Measurements from ENCODE around the gene SH2D3A.
A peak's percentile ranks its signal among the peaks of the same experiment; 100 is the strongest.
"Not testable (repeated sequence)": the region's sequence is repeated elsewhere in the genome, so short reads cannot be mapped to it uniquely, and the experiment has no call there.

Gene SH2D3A

GRCh38 chr19:6754653-6755463, 12.4 kb downstream of the SH2D3A start:
- no peak for DNase-seq

GRCh38 chr19:6754136-6754535, 13.1 kb downstream of the SH2D3A start:
- DNase-seq, result no peak

- peak; percentile 57 for DNase-seq
Observed at GRCh38 chr19:6753178-6754031, 13.8 kb downstream of the SH2D3A start.

GRCh38 chr19:6752256-6753177, 14.7 kb downstream of the SH2D3A start:
- DNase-seq, result no peak

- DNase-seq, result no peak
Observed at GRCh38 chr19:6751189-6751588, 16.0 kb downstream of the SH2D3A start.

GRCh38 chr19:6750062-6750461, 17.2 kb downstream of the SH2D3A start:
- no peak for DNase-seq

GRCh38 chr19:6748543-6748942, 18.7 kb downstream of the SH2D3A start:
- not testable (repeated sequence) for DNase-seq

GRCh38 chr19:6745965-6746364, 21.3 kb downstream of the SH2D3A start:
- DNase-seq, result no peak

GRCh38 chr19:6744381-6745301, 22.6 kb downstream of the SH2D3A start:
- DNase-seq, result peak; percentile 79

GRCh38 chr19:6743714-6744380, 23.4 kb downstream of the SH2D3A start:
- no peak for DNase-seq

GRCh38 chr19:6743066-6743465, 24.2 kb downstream of the SH2D3A start:
- DNase-seq, result no peak

- DNase-seq, result no peak
Observed at GRCh38 chr19:6740589-6741343, 26.5 kb downstream of the SH2D3A start.

- no peak for DNase-seq
Observed at GRCh38 chr19:6739883-6740588, 27.2 kb downstream of the SH2D3A start.

GRCh38 chr19:6739390-6739882, 27.8 kb downstream of the SH2D3A start, which contains the start of gene TRIP10:
TSS of gene TRIP10 (plus strand) at chr19:6739680. CDS start at chr19:6739762, 82 bp downstream.
- DNase-seq, result peak; percentile 83

- DNase-seq, result no peak
Observed at GRCh38 chr19:6738787-6739389, 28.3 kb downstream of the SH2D3A start.

GRCh38 chr19:6737873-6738786, 29.1 kb downstream of the SH2D3A start:
- DNase-seq, result peak; percentile 86

- peak; percentile 100 for DNase-seq
Observed at GRCh38 chr19:6737284-6737872, 29.9 kb downstream of the SH2D3A start, which contains the start of gene GPR108. TSS of gene GPR108 (minus strand) at chr19:6737580. CDS start at chr19:6737576, 4 bp downstream.

Measured in fibroblast of skin of right quadriceps (primary cell).